Keratinocyte (primary cell): ENCODE measurements around the gene GJA3. TPM values are rescaled to one million over a fixed set of nuclear protein-coding genes. Genes with fewer than 3 reads are reported as not detected.

Source experiments
- DNase-seq: peaks from one replicate; pipeline ENCODE4 v3.0.0-alpha.2; 2011; ENCODE audit warnings: low read depth, missing footprints, low spot score
- FAIRE-seq: peaks from 2 replicates; lab custom pipeline; 2011; peaks lifted over from hg19 to GRCh38; lab: Jason Lieb, UNC
- H2AFZ ChIP-seq: 2 replicates; pipeline ENCODE4 v1.6.0; 2012; ENCODE audit warnings: low read length, control low read depth, inconsistent platforms; ENCODE audit not compliant: control insufficient read depth
- H3K27ac ChIP-seq: 2 replicates; pipeline ENCODE4 v1.5.1; 2011; ENCODE audit warnings: low read length; ENCODE audit not compliant: control insufficient read depth, insufficient read depth
- H3K27me3 ChIP-seq: 3 replicates; pipeline ENCODE4 v1.6.0; 2011; ENCODE audit warnings: low read length; ENCODE audit not compliant: control insufficient read depth, insufficient read depth; ENCODE audit errors: extremely low read depth
- H3K36me3 ChIP-seq, 2 experiments: 2 replicates in 1 of 2; 3 replicates in 1 of 2; pipeline ENCODE4 v1.5.1; 2011; ENCODE audit warnings: low read length in 2 of 2, mild to moderate bottlenecking in 1 of 2; ENCODE audit not compliant: control insufficient read depth in 2 of 2, insufficient read depth in 2 of 2; ENCODE audit errors: extremely low read depth in 1 of 2
- H3K4me1 ChIP-seq: 3 replicates; pipeline ENCODE4 v1.5.1; 2011; ENCODE audit warnings: low read length; ENCODE audit not compliant: control insufficient read depth, insufficient read depth; ENCODE audit errors: extremely low read depth
- H3K4me2 ChIP-seq: 3 replicates; pipeline ENCODE4 v1.6.0; 2011; ENCODE audit warnings: low read depth, low read length; ENCODE audit not compliant: control insufficient read depth, insufficient read depth; ENCODE audit errors: extremely low read depth
- H3K4me3 ChIP-seq, 3 experiments: fragments of 200-600 bp in 1 of 3; sonication (generic) in 1 of 3; 2 replicates in 2 of 3; 3 replicates in 1 of 3; pipeline ENCODE4 v1.5.1; 2011 to 2016; ENCODE audit warnings: low read length in 3 of 3, mild to moderate bottlenecking in 3 of 3, control low read depth in 2 of 3, inconsistent platforms in 1 of 3, low read depth in 1 of 3, mixed read lengths in 1 of 3, mixed run types in 1 of 3, moderate library complexity in 1 of 3; ENCODE audit not compliant: control insufficient read depth in 2 of 3, insufficient read depth in 2 of 3; ENCODE audit errors: extremely low read depth in 1 of 3
- H3K79me2 ChIP-seq: 2 replicates; pipeline ENCODE4 v1.6.0; 2012; ENCODE audit warnings: low read length; ENCODE audit not compliant: control insufficient read depth, insufficient read depth
- H3K9ac ChIP-seq: 3 replicates; pipeline ENCODE4 v1.6.0; 2011; ENCODE audit warnings: low read length; ENCODE audit not compliant: control insufficient read depth, insufficient read depth; ENCODE audit errors: extremely low read depth
- H3K9me1 ChIP-seq: 3 replicates; pipeline ENCODE4 v1.6.0; 2011; ENCODE audit warnings: low read length; ENCODE audit not compliant: control insufficient read depth, insufficient read depth; ENCODE audit errors: extremely low read depth
- H3K9me3 ChIP-seq: 2 replicates; pipeline ENCODE4 v1.5.1; 2012; ENCODE audit warnings: low read depth, low read length; ENCODE audit not compliant: control insufficient read depth
- H4K20me1 ChIP-seq: 3 replicates; pipeline ENCODE4 v1.6.0; 2011; ENCODE audit warnings: low read length; ENCODE audit not compliant: control insufficient read depth, insufficient read depth; ENCODE audit errors: extremely low read depth
- CTCF ChIP-seq, 3 experiments: IDR thresholded peaks in 1 of 3; conservative IDR thresholded peaks in 1 of 3; optimal IDR thresholded peaks in 1 of 3; 2 replicates in 2 of 3; 3 replicates in 1 of 3; pipeline versions ENCODE3 to v1.5.1; 2011; ENCODE audit warnings: low read length in 3 of 3, mild to moderate bottlenecking in 3 of 3, moderate library complexity in 2 of 3, control low read depth in 1 of 3, inconsistent platforms in 1 of 3; ENCODE audit not compliant: insufficient read depth in 2 of 3; ENCODE audit errors: extremely low read depth in 1 of 3
- EZH2 ChIP-seq: IDR thresholded peaks from one replicate; pipeline ENCODE4 v1.6.1; 2012; ENCODE audit warnings: inconsistent platforms, mild to moderate bottlenecking, low read length, moderate library complexity
- dilution Hi-C: fragments of 300-500 bp; cut with MboI; formaldehyde crosslinking; loops from one replicate; pipeline ENCODE4 v1.7.0; 2020; ENCODE audit warnings: low sequenced_read_pairs; ENCODE audit not compliant: extremely low pct_ligation_motif_present
- polyA plus RNA-seq, 5 experiments: library from polyadenylated mRNA; depleted of rRNA in 3 of 5; stranded (reverse) in 3 of 5; stranded (forward) in 1 of 5; unstranded in 1 of 5; fragments of >200 nt; gene quantifications; 1 replicate in 1 of 5; 2 replicates in 3 of 5; 3 replicates in 1 of 5; pipeline versions ENCODE4 v1.2.1 to v1.2.3, GENCODE V29; 2011 to 2012; ENCODE audit warnings: missing spikeins in 2 of 5, low read depth in 1 of 5, low replicate concordance in 1 of 5

GJA3 gene
- polyA plus RNA-seq, 1 donor (not counting 4 experiments of a cell fraction or from before 2014, with no cell fraction given): 0.09 TPM

- FAIRE-seq (no peak), DNase-seq (no peak)
- peaks cover 32% of the 10 kb centered on the region for H3K4me1 ChIP-seq
- H3K27me3 ChIP-seq: no peaks in the 10 kb centered on the region
- H4K20me1 ChIP-seq: no peaks in the 10 kb centered on the region
- no peak overlapping the region for H3K27ac ChIP-seq
- no peak overlapping the region for H2AFZ ChIP-seq
- dilution Hi-C loops: loop anchor here (25.0 kb wide), 2 partner anchors 198 to 298 kb away; no protein-coding TSS in a partner anchor
- H3K79me2 ChIP-seq: peaks cover 18% of the 10 kb centered on the region
- no peak overlapping the region for H3K4me2 ChIP-seq
- no peaks in the 10 kb centered on the region for H3K9me1 ChIP-seq
- no peak overlapping the region for H3K9ac ChIP-seq
- H3K36me3 ChIP-seq: peaks cover 17 to 24% of the 10 kb centered on the region in 2 experiments
- no peaks in the 10 kb centered on the region for H3K9me3 ChIP-seq
- H3K4me3 ChIP-seq: no peak overlapping the region
- no peak for TF ChIP-seq CTCF (optimal IDR thresholded peaks at IDR 0.05 in 1 of 3, IDR thresholded peaks at IDR 0.05 in 1 of 3, conservative IDR thresholded peaks at IDR 0.05 in 1 of 3; ENCODE audit: extremely low read depth in 1 of 3, insufficient read depth in 2 of 3, low read length in 3 of 3)
- TF ChIP-seq EZH2: no peak
Measured at GRCh38 chr13:20188667-20189553, 28.1 kb upstream of the GJA3 start.

GRCh38 chr13:20186771-20187170 lies 25.9 kb upstream of the GJA3 start:
- Histone ChIP-seq H2AFZ (no peak overlapping the region), H3K27me3 (no peaks in the 10 kb centered on the region), H3K27ac (no peak overlapping the region), H3K9ac (no peak overlapping the region), H3K4me2 (no peak overlapping the region), H3K4me3 (no peak overlapping the region), H3K4me1 (peaks cover 24% of the 10 kb centered on the region), H3K36me3 (peaks cover 17 to 24% of the 10 kb centered on the region in 2 experiments), H4K20me1 (no peaks in the 10 kb centered on the region), H3K9me1 (no peaks in the 10 kb centered on the region), H3K9me3 (no peaks in the 10 kb centered on the region), H3K79me2 (peaks cover 15% of the 10 kb centered on the region)
- TF ChIP-seq EZH2 (no peak), CTCF (optimal IDR thresholded peaks at IDR 0.05 in 1 of 3, IDR thresholded peaks at IDR 0.05 in 1 of 3, conservative IDR thresholded peaks at IDR 0.05 in 1 of 3; ENCODE audit: extremely low read depth in 1 of 3, insufficient read depth in 2 of 3, low read length in 3 of 3) (no peak)
- dilution Hi-C loops: loop anchor here (25.0 kb wide), 2 partner anchors 201 to 301 kb away; no protein-coding TSS in a partner anchor
- DNase-seq (no peak), FAIRE-seq (no peak)
